Astrocyte (in vitro differentiated cells and primary cell): Measurements from ENCODE around the gene ACACA. TPM values are rescaled to one million over a fixed set of nuclear protein-coding genes. Genes with fewer than 3 reads are reported as not detected.

Experiments
- DNase-seq: peaks from one replicate; pipeline ENCODE4 v3.0.0-alpha.2; 2010; ENCODE audit warnings: low read depth
- FAIRE-seq: peaks from 2 replicates; lab custom pipeline; 2011; peaks lifted over from hg19 to GRCh38; lab: Jason Lieb, UNC
- H2AFZ ChIP-seq: 2 replicates; pipeline ENCODE4 v1.6.0; 2012; ENCODE audit warnings: low read depth, low read length, inconsistent platforms
- H3K27ac ChIP-seq: 2 replicates; pipeline ENCODE4 v1.5.1; 2011; ENCODE audit warnings: low read depth, low read length, inconsistent platforms
- H3K27me3 ChIP-seq: 2 replicates; pipeline ENCODE4 v1.6.0; 2011; ENCODE audit warnings: low read length, inconsistent platforms; ENCODE audit not compliant: insufficient read depth
- H3K36me3 ChIP-seq: 2 replicates; pipeline ENCODE4 v1.5.1; 2011; ENCODE audit warnings: low read length, inconsistent platforms; ENCODE audit not compliant: insufficient read depth
- H3K4me1 ChIP-seq: 2 replicates; pipeline ENCODE4 v1.5.1; 2011; ENCODE audit warnings: low read length, inconsistent platforms; ENCODE audit not compliant: insufficient read depth
- H3K4me2 ChIP-seq: 2 replicates; pipeline ENCODE4 v1.6.0; 2012; ENCODE audit warnings: low read length, inconsistent platforms
- H3K4me3 ChIP-seq: 2 replicates; pipeline ENCODE4 v1.5.1; 2011; ENCODE audit warnings: low read depth, mild to moderate bottlenecking, low read length, inconsistent platforms; ENCODE audit not compliant: insufficient read depth
- H3K79me2 ChIP-seq: 2 replicates; pipeline ENCODE4 v1.6.0; 2012; ENCODE audit warnings: mild to moderate bottlenecking, low read length, inconsistent platforms; ENCODE audit not compliant: insufficient read depth
- H3K9ac ChIP-seq: 2 replicates; pipeline ENCODE4 v1.6.0; 2012; ENCODE audit warnings: mild to moderate bottlenecking, low read length, inconsistent platforms
- H3K9me3 ChIP-seq: 2 replicates; pipeline ENCODE4 v1.5.1; 2012; ENCODE audit warnings: low read depth, mild to moderate bottlenecking, low read length, inconsistent platforms; ENCODE audit not compliant: insufficient read depth
- H4K20me1 ChIP-seq: 2 replicates; pipeline ENCODE4 v1.6.0; 2012; ENCODE audit warnings: low read length, inconsistent platforms; ENCODE audit not compliant: insufficient read depth
- H3K27ac Mint-ChIP-seq: one replicate; pipeline ENCODE4 v1.8.0; 2021; ENCODE audit warnings: mild to moderate bottlenecking, mixed read lengths; ENCODE audit not compliant: unreplicated experiment
- H3K27me3 Mint-ChIP-seq: one replicate; pipeline ENCODE4 v1.8.0; 2021; ENCODE audit warnings: low read depth, mixed read lengths; ENCODE audit not compliant: unreplicated experiment
- H3K36me3 Mint-ChIP-seq: one replicate; pipeline ENCODE4 v1.8.0; 2021; ENCODE audit warnings: low read depth, mixed read lengths; ENCODE audit not compliant: unreplicated experiment
- H3K4me1 Mint-ChIP-seq: one replicate; pipeline ENCODE4 v1.8.0; 2021; ENCODE audit warnings: low read depth, mixed read lengths; ENCODE audit not compliant: unreplicated experiment
- H3K4me3 Mint-ChIP-seq: one replicate; pipeline ENCODE4 v1.8.0; 2021; ENCODE audit warnings: mild to moderate bottlenecking, moderate library complexity, mixed read lengths; ENCODE audit not compliant: unreplicated experiment
- H3K9me3 Mint-ChIP-seq: one replicate; pipeline ENCODE4 v1.8.0; 2021; ENCODE audit warnings: mild to moderate bottlenecking, mixed read lengths; ENCODE audit not compliant: unreplicated experiment
- EZH2 ChIP-seq: IDR thresholded peaks from 2 replicates; pipeline ENCODE4 v1.6.1; 2012; ENCODE audit warnings: mild to moderate bottlenecking, low read length, inconsistent platforms; ENCODE audit not compliant: insufficient read depth
- total RNA-seq: library from RNA; stranded (reverse); gene quantifications from 2 replicates; pipeline ENCODE4 v1.2.1, GENCODE V29; 2021
- TF ChIP-seq, protein P1 (sequence below): IDR thresholded peaks from 2 replicates; pipeline ENCODE4 v1.5.1; 2011; ENCODE audit warnings: low read depth, mild to moderate bottlenecking, inconsistent platforms, low read length, moderate library complexity; ENCODE audit not compliant: insufficient read depth

Gene ACACA
- total RNA-seq, 1 donor from 2014 or later: 88.3 TPM

DNA sequence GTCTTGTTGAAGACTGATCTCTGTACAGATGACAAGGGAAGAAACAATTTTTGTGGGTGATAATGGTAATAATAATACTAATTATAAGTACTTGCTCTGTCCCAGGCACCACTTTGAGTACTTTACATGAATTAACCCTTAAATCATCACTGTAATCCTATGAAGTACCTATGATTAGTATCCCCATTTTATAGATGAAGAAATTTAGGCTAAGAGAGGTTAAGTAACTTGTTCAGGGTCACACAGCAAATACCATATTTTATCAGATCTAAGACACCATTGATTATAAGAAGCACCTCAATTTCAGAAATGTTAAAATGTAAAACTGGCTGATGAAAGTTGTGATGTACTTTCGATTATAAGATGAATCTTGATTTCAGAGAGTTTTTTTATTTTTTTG is 18.6 kb upstream of the ACACA start:
- no peak for TF ChIP-seq EZH2
- TF ChIP-seq, protein P1, sequence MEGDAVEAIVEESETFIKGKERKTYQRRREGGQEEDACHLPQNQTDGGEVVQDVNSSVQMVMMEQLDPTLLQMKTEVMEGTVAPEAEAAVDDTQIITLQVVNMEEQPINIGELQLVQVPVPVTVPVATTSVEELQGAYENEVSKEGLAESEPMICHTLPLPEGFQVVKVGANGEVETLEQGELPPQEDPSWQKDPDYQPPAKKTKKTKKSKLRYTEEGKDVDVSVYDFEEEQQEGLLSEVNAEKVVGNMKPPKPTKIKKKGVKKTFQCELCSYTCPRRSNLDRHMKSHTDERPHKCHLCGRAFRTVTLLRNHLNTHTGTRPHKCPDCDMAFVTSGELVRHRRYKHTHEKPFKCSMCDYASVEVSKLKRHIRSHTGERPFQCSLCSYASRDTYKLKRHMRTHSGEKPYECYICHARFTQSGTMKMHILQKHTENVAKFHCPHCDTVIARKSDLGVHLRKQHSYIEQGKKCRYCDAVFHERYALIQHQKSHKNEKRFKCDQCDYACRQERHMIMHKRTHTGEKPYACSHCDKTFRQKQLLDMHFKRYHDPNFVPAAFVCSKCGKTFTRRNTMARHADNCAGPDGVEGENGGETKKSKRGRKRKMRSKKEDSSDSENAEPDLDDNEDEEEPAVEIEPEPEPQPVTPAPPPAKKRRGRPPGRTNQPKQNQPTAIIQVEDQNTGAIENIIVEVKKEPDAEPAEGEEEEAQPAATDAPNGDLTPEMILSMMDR: no peak
- no peak overlapping the region for H3K27ac ChIP-seq
- no peak overlapping the region for H3K4me3 ChIP-seq
- H3K27me3 Mint-ChIP-seq: no peaks in the 10 kb centered on the region
- H4K20me1 ChIP-seq: no peaks in the 10 kb centered on the region
- H3K36me3 Mint-ChIP-seq: peaks cover 8% of the 10 kb centered on the region
- H3K9me3 ChIP-seq: no peaks in the 10 kb centered on the region
- no peaks in the 10 kb centered on the region for H3K79me2 ChIP-seq
- no peak overlapping the region for H3K4me3 Mint-ChIP-seq
- DNase-seq (no peak), FAIRE-seq (no peak)
- peaks cover 10% of the 10 kb centered on the region for H3K4me1 Mint-ChIP-seq
- H3K36me3 ChIP-seq: peaks cover 34% of the 10 kb centered on the region
- H3K4me1 ChIP-seq: no peaks in the 10 kb centered on the region
- no peaks in the 10 kb centered on the region for H3K9me3 Mint-ChIP-seq
- no peaks in the 10 kb centered on the region for H3K27me3 ChIP-seq
- no peak overlapping the region for H3K4me2 ChIP-seq
- H3K9ac ChIP-seq: no peak overlapping the region
- no peak overlapping the region for H2AFZ ChIP-seq
- H3K27ac Mint-ChIP-seq: no peak overlapping the region

DNA sequence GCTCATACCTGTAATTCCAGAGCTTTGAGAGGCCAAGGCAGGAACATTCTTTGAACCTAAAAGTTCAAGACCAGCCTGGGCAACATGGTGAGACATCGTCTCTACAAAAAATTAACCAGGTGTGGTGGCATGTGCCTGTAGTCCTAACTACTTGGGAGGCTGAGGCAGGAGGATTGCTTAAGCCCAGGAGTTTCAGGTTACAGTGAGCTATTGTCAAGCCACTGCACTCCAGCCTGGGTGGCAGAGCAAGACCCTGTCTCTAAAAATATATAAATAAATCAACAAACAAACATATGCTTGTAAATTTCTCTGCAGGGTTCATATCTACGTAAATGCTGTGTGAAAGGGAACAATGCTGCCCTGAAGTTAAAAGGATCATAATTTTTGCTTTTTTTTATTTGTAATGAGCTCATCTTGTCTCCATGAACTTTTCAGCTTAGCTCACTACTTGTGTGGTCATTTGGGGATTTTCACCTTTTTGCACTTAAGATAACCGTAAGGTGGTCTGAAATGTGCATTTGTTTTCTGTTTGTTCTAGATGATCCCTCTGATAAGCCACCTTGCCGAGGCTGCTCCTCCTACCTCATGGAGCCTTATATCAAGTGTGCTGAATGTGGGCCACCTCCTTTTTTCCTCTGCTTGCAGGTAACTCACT is 16.5 kb upstream of the ACACA start:
- H3K36me3 Mint-ChIP-seq: peaks cover 12% of the 10 kb centered on the region
- H3K27ac Mint-ChIP-seq: peak overlapping the region; percentile 19
- TF ChIP-seq EZH2: no peak
- TF ChIP-seq, protein P1: no peak
- DNase-seq (no peak), FAIRE-seq (no peak)
- H3K27ac ChIP-seq: no peak overlapping the region
- H4K20me1 ChIP-seq: peaks cover 5% of the 10 kb centered on the region
- no peaks in the 10 kb centered on the region for H3K27me3 Mint-ChIP-seq
- no peak overlapping the region for H3K4me3 Mint-ChIP-seq
- no peak overlapping the region for H3K4me3 ChIP-seq
- no peaks in the 10 kb centered on the region for H3K27me3 ChIP-seq
- H3K36me3 ChIP-seq: peaks cover 30% of the 10 kb centered on the region
- no peaks in the 10 kb centered on the region for H3K79me2 ChIP-seq
- H3K4me2 ChIP-seq: no peak overlapping the region
- H3K9me3 Mint-ChIP-seq: no peaks in the 10 kb centered on the region
- H3K4me1 Mint-ChIP-seq: no peaks in the 10 kb centered on the region
- H3K4me1 ChIP-seq: no peaks in the 10 kb centered on the region
- H2AFZ ChIP-seq: no peak overlapping the region
- H3K9me3 ChIP-seq: no peaks in the 10 kb centered on the region
- H3K9ac ChIP-seq: no peak overlapping the region

DNA sequence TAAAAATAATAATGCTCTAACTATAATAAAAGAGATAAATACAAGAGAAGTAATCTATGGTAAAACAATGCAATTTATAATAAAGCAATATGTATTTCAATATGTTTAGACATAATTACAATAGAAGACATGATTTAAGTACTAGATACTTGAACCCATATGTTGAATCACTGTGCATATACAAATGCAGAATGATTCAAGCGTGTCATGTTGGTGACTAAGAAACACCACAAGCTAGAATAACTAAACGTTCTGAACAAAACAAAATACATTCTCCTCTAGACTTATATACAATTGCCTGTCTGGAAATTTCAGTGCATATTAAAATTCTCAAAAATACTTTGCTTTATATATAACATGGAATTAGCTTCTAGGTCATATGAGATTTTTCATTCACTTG is 11.2 kb upstream of the ACACA start:
- TF ChIP-seq, protein P1: no peak
- TF ChIP-seq EZH2: no peak
- Histone ChIP-seq H3K27ac (no peak overlapping the region), H3K9ac (no peak overlapping the region), H3K4me1 (no peaks in the 10 kb centered on the region), H3K79me2 (peaks cover 2% of the 10 kb centered on the region), H4K20me1 (peaks cover 20% of the 10 kb centered on the region), H3K36me3 (peaks cover 13% of the 10 kb centered on the region), H2AFZ (no peak overlapping the region), H3K27me3 (no peaks in the 10 kb centered on the region), H3K9me3 (no peaks in the 10 kb centered on the region), H3K4me3 (no peak overlapping the region), H3K4me2 (no peak overlapping the region)
- H3K4me3 Mint-ChIP-seq: no peak overlapping the region
- peak; percentile 23 for DNase-seq
- no peak overlapping the region for H3K27ac Mint-ChIP-seq
- no peak for FAIRE-seq
- no peaks in the 10 kb centered on the region for H3K9me3 Mint-ChIP-seq
- no peaks in the 10 kb centered on the region for H3K4me1 Mint-ChIP-seq
- peaks cover 11% of the 10 kb centered on the region for H3K36me3 Mint-ChIP-seq
- no peaks in the 10 kb centered on the region for H3K27me3 Mint-ChIP-seq
